Esophagus muscularis mucosa (tissue), 4 donors: ENCODE results near the gene GREB1.

Source experiments
- EP300 ChIP-seq: sonication (generic); formaldehyde crosslinking; IDR thresholded peaks from one replicate; pipeline ENCODE4 v1.6.1; 2017; ENCODE audit warnings: antibody characterized with exemption
- POLR2A ChIP-seq: fragments of 450-650 bp; IDR thresholded peaks from one replicate; pipeline ENCODE4 v1.6.1; 2017; ENCODE audit warnings: antibody characterized with exemption, moderate library complexity, mild to moderate bottlenecking, low read depth
- POLR2AphosphoS5 ChIP-seq, 2 donors: sonication (generic); formaldehyde crosslinking; IDR thresholded peaks; one replicate each; pipeline ENCODE4 v1.6.1; 2017; ENCODE audit warnings: antibody characterized with exemption in 2 of 2
- TF ChIP-seq, protein P1 (sequence below), 3 experiments: fragments of 200-600 bp in 2 of 3; fragments of 450-650 bp in 1 of 3; sonication (generic) in 2 of 3; IDR thresholded peaks; one replicate each; pipeline ENCODE4 v1.5.1; 2017 to 2019; ENCODE audit warnings: antibody characterized with exemption in 3 of 3, mild to moderate bottlenecking in 2 of 3, moderate library complexity in 1 of 3

DNA sequence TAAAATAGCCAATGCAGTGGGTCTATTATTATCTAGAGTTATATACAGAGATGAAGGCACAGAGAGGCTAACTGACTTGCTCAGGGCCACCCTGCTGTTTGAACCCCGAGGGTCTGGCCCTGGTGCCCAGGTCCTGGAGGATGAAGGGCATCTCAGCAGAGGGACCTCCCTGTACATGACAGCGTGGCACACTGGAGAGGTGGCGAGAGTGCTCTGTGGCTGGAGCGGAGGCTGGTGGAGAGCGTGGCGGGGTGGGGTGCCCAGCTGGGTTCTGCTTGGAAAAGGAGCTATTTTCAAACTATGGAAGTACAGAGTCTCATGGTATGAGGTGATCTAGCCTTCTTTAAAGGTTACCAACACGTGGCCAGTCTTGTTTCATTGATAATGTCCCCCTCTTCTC, 35.8 kb downstream of the GREB1 start:
- TF ChIP-seq, protein P1, sequence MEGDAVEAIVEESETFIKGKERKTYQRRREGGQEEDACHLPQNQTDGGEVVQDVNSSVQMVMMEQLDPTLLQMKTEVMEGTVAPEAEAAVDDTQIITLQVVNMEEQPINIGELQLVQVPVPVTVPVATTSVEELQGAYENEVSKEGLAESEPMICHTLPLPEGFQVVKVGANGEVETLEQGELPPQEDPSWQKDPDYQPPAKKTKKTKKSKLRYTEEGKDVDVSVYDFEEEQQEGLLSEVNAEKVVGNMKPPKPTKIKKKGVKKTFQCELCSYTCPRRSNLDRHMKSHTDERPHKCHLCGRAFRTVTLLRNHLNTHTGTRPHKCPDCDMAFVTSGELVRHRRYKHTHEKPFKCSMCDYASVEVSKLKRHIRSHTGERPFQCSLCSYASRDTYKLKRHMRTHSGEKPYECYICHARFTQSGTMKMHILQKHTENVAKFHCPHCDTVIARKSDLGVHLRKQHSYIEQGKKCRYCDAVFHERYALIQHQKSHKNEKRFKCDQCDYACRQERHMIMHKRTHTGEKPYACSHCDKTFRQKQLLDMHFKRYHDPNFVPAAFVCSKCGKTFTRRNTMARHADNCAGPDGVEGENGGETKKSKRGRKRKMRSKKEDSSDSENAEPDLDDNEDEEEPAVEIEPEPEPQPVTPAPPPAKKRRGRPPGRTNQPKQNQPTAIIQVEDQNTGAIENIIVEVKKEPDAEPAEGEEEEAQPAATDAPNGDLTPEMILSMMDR (IDR thresholded peaks at IDR 0.05), result no peak
- no peak for TF ChIP-seq POLR2A
- no peak for TF ChIP-seq POLR2AphosphoS5 (IDR thresholded peaks at IDR 0.05)
- TF ChIP-seq EP300, result no peak
